Liver (tissue), 3 donors: ENCODE data around the gene RAD51B.

Source experiments
- EGR1 ChIP-seq, 2 donors: IDR thresholded peaks; 2 replicates each; pipeline ENCODE4 v1.6.1; 2016 to 2018; ENCODE audit warnings: antibody characterized with exemption in 2 of 2, low read depth in 2 of 2
- FOXA1 ChIP-seq: IDR thresholded peaks from 2 replicates; pipeline ENCODE4 v1.6.1; 2016; ENCODE audit warnings: antibody characterized with exemption
- HNF4A ChIP-seq, 2 donors: conservative IDR thresholded peaks; 2 replicates each; pipeline ENCODE4 v1.6.1; 2016; ENCODE audit warnings: antibody characterized with exemption in 2 of 2, mild to moderate bottlenecking in 2 of 2
- RAD21 ChIP-seq, 2 donors: IDR thresholded peaks; 2 replicates each; pipeline ENCODE4 v1.6.1; 2016; ENCODE audit warnings: antibody characterized with exemption in 2 of 2, mild to moderate bottlenecking in 2 of 2
- RXRA ChIP-seq, 2 donors: IDR thresholded peaks; 2 replicates each; pipeline ENCODE4 v1.6.1; 2017 to 2018; ENCODE audit warnings: antibody characterized with exemption in 2 of 2, mild to moderate bottlenecking in 1 of 2
- SP1 ChIP-seq: IDR thresholded peaks from 2 replicates; pipeline ENCODE4 v1.6.1; 2018; ENCODE audit warnings: antibody characterized with exemption, mild to moderate bottlenecking
- TF ChIP-seq, protein P1 (sequence below): fragments of 150-350 bp; IDR thresholded peaks from 2 replicates; pipeline ENCODE4 v1.5.1; 2017; ENCODE audit warnings: improper control_type of control experiment, low read depth, low read length; ENCODE audit not compliant: missing input control
- TF ChIP-seq, protein P2 (sequence below): IDR thresholded peaks from 2 replicates; pipeline ENCODE4 v1.6.1; 2016; ENCODE audit warnings: antibody characterized with exemption
- TF ChIP-seq, protein P3 (sequence below): IDR thresholded peaks from 2 replicates; pipeline ENCODE4 v1.6.1; 2016; ENCODE audit warnings: antibody characterized with exemption
- TF ChIP-seq, protein P4 (sequence below): IDR thresholded peaks from 2 replicates; pipeline ENCODE4 v1.6.1; 2016; ENCODE audit warnings: antibody characterized with exemption, mild to moderate bottlenecking
- donor health status: healthy.
- donor health status: healthy.

DNA sequence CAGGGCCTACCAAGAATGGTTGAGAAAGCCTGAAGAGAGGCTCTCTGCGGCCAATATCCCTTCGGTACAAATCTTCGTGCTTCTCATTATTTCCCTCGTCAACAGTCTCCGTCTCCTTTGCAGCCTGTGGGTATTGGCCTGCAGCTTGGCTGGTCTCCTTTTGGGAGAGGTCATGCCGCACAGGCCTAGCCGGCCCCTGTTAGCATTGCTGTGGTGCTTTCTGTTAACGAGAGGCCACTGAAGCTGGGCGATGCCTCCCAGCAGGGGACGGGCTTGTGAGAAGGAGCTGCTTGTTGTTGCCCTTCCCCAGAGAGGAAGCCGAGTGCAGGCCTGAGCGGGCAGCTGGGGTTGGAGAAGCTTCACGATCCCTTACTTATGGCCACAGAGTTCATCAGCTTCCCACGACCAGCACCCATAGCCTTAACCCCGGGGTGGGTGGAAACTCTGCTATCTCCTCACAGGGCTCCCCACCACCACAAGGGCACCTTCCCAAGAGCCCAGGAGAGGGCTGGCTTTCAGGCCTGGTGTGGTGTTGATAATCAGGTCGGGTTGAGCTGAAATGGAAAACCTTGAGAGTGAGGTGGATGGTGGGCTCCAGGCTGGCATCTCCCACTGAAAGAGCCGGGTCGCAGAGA, 744.7 kb downstream of the RAD51B start:
- TF ChIP-seq, protein P1, sequence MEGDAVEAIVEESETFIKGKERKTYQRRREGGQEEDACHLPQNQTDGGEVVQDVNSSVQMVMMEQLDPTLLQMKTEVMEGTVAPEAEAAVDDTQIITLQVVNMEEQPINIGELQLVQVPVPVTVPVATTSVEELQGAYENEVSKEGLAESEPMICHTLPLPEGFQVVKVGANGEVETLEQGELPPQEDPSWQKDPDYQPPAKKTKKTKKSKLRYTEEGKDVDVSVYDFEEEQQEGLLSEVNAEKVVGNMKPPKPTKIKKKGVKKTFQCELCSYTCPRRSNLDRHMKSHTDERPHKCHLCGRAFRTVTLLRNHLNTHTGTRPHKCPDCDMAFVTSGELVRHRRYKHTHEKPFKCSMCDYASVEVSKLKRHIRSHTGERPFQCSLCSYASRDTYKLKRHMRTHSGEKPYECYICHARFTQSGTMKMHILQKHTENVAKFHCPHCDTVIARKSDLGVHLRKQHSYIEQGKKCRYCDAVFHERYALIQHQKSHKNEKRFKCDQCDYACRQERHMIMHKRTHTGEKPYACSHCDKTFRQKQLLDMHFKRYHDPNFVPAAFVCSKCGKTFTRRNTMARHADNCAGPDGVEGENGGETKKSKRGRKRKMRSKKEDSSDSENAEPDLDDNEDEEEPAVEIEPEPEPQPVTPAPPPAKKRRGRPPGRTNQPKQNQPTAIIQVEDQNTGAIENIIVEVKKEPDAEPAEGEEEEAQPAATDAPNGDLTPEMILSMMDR = no peak
- TF ChIP-seq EGR1 (IDR thresholded peaks at IDR 0.05; ENCODE audit: low read depth in 2 of 2) (no peak), FOXA1 (no peak), RXRA (IDR thresholded peaks at IDR 0.05) (no peak), HNF4A (conservative IDR thresholded peaks at IDR 0.05) (no peak), SP1 (no peak), RAD21 (IDR thresholded peaks at IDR 0.05) (no peak)
- TF ChIP-seq, protein P2, sequence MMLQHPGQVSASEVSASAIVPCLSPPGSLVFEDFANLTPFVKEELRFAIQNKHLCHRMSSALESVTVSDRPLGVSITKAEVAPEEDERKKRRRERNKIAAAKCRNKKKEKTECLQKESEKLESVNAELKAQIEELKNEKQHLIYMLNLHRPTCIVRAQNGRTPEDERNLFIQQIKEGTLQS = no peak
- TF ChIP-seq, protein P3, sequence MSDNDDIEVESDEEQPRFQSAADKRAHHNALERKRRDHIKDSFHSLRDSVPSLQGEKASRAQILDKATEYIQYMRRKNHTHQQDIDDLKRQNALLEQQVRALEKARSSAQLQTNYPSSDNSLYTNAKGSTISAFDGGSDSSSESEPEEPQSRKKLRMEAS = no peak
- TF ChIP-seq, protein P4, sequence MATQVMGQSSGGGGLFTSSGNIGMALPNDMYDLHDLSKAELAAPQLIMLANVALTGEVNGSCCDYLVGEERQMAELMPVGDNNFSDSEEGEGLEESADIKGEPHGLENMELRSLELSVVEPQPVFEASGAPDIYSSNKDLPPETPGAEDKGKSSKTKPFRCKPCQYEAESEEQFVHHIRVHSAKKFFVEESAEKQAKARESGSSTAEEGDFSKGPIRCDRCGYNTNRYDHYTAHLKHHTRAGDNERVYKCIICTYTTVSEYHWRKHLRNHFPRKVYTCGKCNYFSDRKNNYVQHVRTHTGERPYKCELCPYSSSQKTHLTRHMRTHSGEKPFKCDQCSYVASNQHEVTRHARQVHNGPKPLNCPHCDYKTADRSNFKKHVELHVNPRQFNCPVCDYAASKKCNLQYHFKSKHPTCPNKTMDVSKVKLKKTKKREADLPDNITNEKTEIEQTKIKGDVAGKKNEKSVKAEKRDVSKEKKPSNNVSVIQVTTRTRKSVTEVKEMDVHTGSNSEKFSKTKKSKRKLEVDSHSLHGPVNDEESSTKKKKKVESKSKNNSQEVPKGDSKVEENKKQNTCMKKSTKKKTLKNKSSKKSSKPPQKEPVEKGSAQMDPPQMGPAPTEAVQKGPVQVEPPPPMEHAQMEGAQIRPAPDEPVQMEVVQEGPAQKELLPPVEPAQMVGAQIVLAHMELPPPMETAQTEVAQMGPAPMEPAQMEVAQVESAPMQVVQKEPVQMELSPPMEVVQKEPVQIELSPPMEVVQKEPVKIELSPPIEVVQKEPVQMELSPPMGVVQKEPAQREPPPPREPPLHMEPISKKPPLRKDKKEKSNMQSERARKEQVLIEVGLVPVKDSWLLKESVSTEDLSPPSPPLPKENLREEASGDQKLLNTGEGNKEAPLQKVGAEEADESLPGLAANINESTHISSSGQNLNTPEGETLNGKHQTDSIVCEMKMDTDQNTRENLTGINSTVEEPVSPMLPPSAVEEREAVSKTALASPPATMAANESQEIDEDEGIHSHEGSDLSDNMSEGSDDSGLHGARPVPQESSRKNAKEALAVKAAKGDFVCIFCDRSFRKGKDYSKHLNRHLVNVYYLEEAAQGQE = no peak
